Psoas muscle (tissue), 8 donors: ENCODE measurements around the gene CLIP1. TPM values are rescaled to one million over a fixed set of nuclear protein-coding genes. Genes with fewer than 3 reads are reported as not detected.
A peak's percentile ranks its signal among the peaks of the same experiment; 100 is the strongest.

Experiments used
- ATAC-seq, 4 donors: fragments of 200-7000 bp; cut with Tn5 transposase; one replicate each; pipeline ENCODE4 v1.9.1; 2020; ENCODE audit warnings: moderate library complexity in 3 of 4, mild to moderate bottlenecking in 2 of 4
- DNase-seq, 2 donors: peaks; one replicate each; pipeline ENCODE4 v3.0.0-alpha.2; 2020
- H3K27ac ChIP-seq: fragments of 200-600 bp; one replicate; pipeline ENCODE4 v1.8.0; 2022
- H3K27me3 ChIP-seq, 3 donors: fragments of 200-600 bp in 1 of 3; one replicate each; pipeline versions ENCODE4 v1.6.1 to v1.8.0; 2013 to 2022; ENCODE audit warnings: low read length in 2 of 3, mild to moderate bottlenecking in 2 of 3, moderate library complexity in 1 of 3; ENCODE audit not compliant: insufficient read depth in 3 of 3
- H3K36me3 ChIP-seq, 2 donors: fragments of 200-600 bp in 1 of 2; one replicate each; pipeline versions ENCODE4 v1.6.1 to v1.8.0; 2013 to 2022; ENCODE audit warnings: low read depth in 1 of 2, mild to moderate bottlenecking in 1 of 2, moderate library complexity in 1 of 2; ENCODE audit not compliant: insufficient read depth in 1 of 2
- H3K4me1 ChIP-seq: fragments of 200-600 bp; one replicate; pipeline ENCODE4 v1.8.0; 2022
- H3K4me3 ChIP-seq: fragments of 200-600 bp; one replicate; pipeline ENCODE4 v1.8.0; 2022; ENCODE audit warnings: mild to moderate bottlenecking
- H3K9me3 ChIP-seq: fragments of 200-600 bp; one replicate; pipeline ENCODE4 v1.8.0; 2022
- CTCF ChIP-seq: fragments of 200-600 bp; IDR thresholded peaks from one replicate; pipeline ENCODE4 v1.8.0; 2022; ENCODE audit warnings: antibody characterized with exemption
- WGBS, 3 donors: extraction: QIAGEN DNeasy Blood & Tissue Kit; methylation state at CpG; one replicate each; pipeline versions ENCODE4 v1.1.6 to v1.1.7; 2013; 5-methylcytosine and 5-hydroxymethylcytosine counted together
- intact Hi-C, 2 donors: fragments of 100-400 bp; cut with DNase I; formaldehyde crosslinking; loops; one replicate each; pipeline versions ENCODE4 v1.11.0 to v1.14.2; 2022
- polyA plus RNA-seq, 3 donors: library from polyadenylated mRNA; stranded (reverse); fragments of 200-250 nt; gene quantifications; one replicate each; pipeline ENCODE4 v1.2.3, GENCODE V29; 2013
- total RNA-seq, 4 donors: library from RNA; stranded (reverse); fragmentation: NEBNext Ultra II Directional in 2 of 4; extraction: Animal tissue kit (Norgen Biotek cat#: 25700) in 2 of 4; gene quantifications; one replicate each; pipeline versions ENCODE4 v1.2.1 to v1.2.4, GENCODE V29; 2021 to 2023
- donor health status: healthy with polysubstance abuse.
- donor health status: DM: no; HTN: no; CAD: no; lungs with moderate emphysema.
- donor health status: Bipolar disorder and iron deficiency.
- donor health status: healthy.
- donor health status: DM: yes; HTN: yes; CAD: no.
- donor health status: DM: no; HTN: no; CAD: no.
- donor health status: DM: no; HTN: no; CAD: no.
- donor health status: DM: yes; HTN: yes; CAD: no.

Gene CLIP1
- total and polyA plus RNA-seq, 7 donors: 235 to 639 (median 458) TPM

- no peak overlapping the region for H3K4me3 ChIP-seq
- no peak for TF ChIP-seq CTCF
- ATAC-seq: no peak
- no peak for DNase-seq
- intact Hi-C loops: loop anchor here in 1 of 2 donors (10.0 kb wide), 1 partner anchor 448 kb away; the partner anchor contains the start of gene CCDC62
- H3K27ac ChIP-seq: no peak overlapping the region
- no peaks in the 10 kb centered on the region for H3K27me3 ChIP-seq
- H3K4me1 ChIP-seq: peaks cover 3% of the 10 kb centered on the region
- H3K36me3 ChIP-seq: peaks cover 16 to 100% of the 10 kb centered on the region in 2 donors
- WGBS, 3 donors: 87 to 94% (median 92%) methylated on average over 5 of the region's 5 CpGs
- H3K9me3 ChIP-seq: no peaks in the 10 kb centered on the region
Measured at GRCh38 chr12:122326586-122326985, 95.9 kb downstream of the CLIP1 start.

GRCh38 chr12:122323311-122324019 lies 99.0 kb downstream of the CLIP1 start:
- H3K36me3 ChIP-seq: peaks cover 13 to 100% of the 10 kb centered on the region in 2 donors
- H3K27me3 ChIP-seq: no peaks in the 10 kb centered on the region
- H3K27ac ChIP-seq: no peak overlapping the region
- DNase-seq: peak in 1 of 2 donors; percentile 67
- H3K4me1 ChIP-seq: peaks cover 11% of the 10 kb centered on the region
- TF ChIP-seq CTCF: no peak
- H3K9me3 ChIP-seq: no peaks in the 10 kb centered on the region
- H3K4me3 ChIP-seq: no peak overlapping the region
- ATAC-seq: peak; percentile 33 to 65 (median 48)
- intact Hi-C loops: loop anchor here in 1 of 2 donors (10.0 kb wide), 1 partner anchor 451 kb away; the partner anchor contains the start of gene CCDC62
- 27 to 56% (median 38%) methylated on average over 18 of the region's 18 CpGs for WGBS, 3 donors

GRCh38 chr12:122322501-122322900 lies 100.0 kb downstream of the CLIP1 start:
- Histone ChIP-seq H3K27ac (no peak overlapping the region), H3K4me3 (no peak overlapping the region), H3K36me3 (peaks cover 13 to 100% of the 10 kb centered on the region in 2 donors), H3K4me1 (peaks cover 13% of the 10 kb centered on the region), H3K27me3 (no peaks in the 10 kb centered on the region), H3K9me3 (no peaks in the 10 kb centered on the region)
- intact Hi-C loops: loop anchor here in 1 of 2 donors (10.0 kb wide), 1 partner anchor 452 kb away; the partner anchor contains the start of gene CCDC62
- TF ChIP-seq CTCF: no peak
- ATAC-seq (no peak), DNase-seq (no peak)
- 69 to 85% (median 73%) methylated on average over 8 of the region's 8 CpGs for WGBS, 3 donors

GRCh38 chr12:122318607-122319605 lies 103.6 kb downstream of the CLIP1 start:
- TF ChIP-seq CTCF: no peak
- Histone ChIP-seq H3K27ac (peak overlapping the region; percentile 73), H3K9me3 (no peaks in the 10 kb centered on the region), H3K4me3 (no peak overlapping the region), H3K4me1 (peaks cover 9% of the 10 kb centered on the region), H3K36me3 (peaks cover 8 to 100% of the 10 kb centered on the region in 2 donors), H3K27me3 (no peaks in the 10 kb centered on the region)
- 73 to 85% (median 74%) methylated on average over 8 of the region's 8 CpGs for WGBS, 3 donors
- peak; percentile 24 to 50 (median 42) for ATAC-seq
- intact Hi-C loops: no loop called here
- DNase-seq: peak in 1 of 2 donors; percentile 31
